Measurements from ENCODE around the gene ICAM4.
"Not testable (repeated sequence)": the region's sequence is repeated elsewhere in the genome, so short reads cannot be mapped to it uniquely, and the experiment has no call there.

ICAM4 gene

DNA sequence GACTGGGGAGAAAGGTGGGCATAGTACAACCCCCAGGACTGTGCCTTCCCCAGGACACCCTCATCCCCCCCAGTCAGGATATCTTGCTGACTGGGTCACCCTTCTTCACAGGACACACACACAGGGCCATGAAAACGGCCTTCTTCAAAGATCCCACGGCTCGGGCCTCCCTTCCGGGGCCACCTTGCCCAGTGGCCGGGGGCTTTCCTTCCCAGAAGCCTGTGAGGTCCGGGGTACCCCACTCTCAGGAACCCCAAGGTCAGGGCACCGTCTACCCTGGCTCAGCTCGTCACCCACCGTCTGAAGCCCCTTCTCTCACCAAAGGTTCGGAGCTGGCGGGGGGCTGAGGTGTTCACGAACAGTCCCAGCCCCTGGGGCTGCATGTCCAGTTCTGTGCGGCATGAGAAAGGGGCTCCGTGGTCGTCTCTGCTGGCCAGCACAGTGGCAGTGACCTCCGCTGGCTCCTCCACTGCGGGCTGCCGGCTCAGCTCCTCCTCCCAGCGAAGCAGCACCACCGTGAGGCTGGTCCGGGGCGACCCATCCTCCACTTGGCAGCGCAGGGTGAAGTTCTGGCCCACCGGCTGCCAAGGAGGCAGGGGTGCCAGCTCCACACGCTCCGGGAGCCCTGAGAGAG, 48.7 kb downstream of the ICAM4 start:
- TF ChIP-seq CTCF (IDR thresholded peaks at IDR 0.05; ENCODE audit: extremely low read depth, missing control alignments): no peak
- DNase-seq (ENCODE audit: low spot score): no peak

DNA sequence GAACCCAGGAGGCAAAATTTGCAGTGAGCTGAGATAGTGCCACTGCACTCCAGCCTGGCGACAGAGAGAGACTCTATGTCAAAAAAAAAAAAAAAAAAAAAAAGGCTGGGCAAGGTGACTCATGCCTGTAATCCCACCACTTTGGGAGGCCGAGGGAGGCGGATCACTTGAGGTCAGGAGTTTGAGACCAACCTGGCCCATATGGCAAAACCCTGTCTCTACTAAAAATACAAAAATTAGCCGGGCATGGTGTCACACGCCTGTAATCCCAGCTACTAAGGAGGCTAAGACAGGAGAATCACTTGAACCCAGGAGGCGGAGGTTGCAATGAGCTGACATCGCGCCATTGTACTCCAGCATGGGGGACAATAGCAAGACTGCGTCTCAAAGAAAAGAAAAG, 50.0 kb downstream of the ICAM4 start:
- not testable (repeated sequence) for DNase-seq (ENCODE audit: low spot score)

Data from GM20000 (cell line).